Mesendoderm (in vitro differentiated cells): ENCODE results near the gene ALCAM.

Source experiments
- DNase-seq: peaks from one replicate; pipeline ENCODE4 v3.0.0; 2013
- H2AK5ac ChIP-seq: 2 replicates; pipeline ENCODE4 v1.6.1; 2013; ENCODE audit warnings: low read length, inconsistent platforms
- H2BK120ac ChIP-seq: 2 replicates; pipeline ENCODE4 v1.6.1; 2013; ENCODE audit warnings: low read depth, mild to moderate bottlenecking, low read length, moderate library complexity, mixed read lengths
- H2BK15ac ChIP-seq: replicated peaks from 2 replicates; pipeline ENCODE4 v1.6.1; 2013; ENCODE audit warnings: low read depth, mild to moderate bottlenecking, moderate library complexity
- H2BK5ac ChIP-seq: 2 replicates; pipeline ENCODE4 v1.6.1; 2013; ENCODE audit warnings: low read length, inconsistent platforms
- H3K18ac ChIP-seq: 2 replicates; pipeline ENCODE4 v1.6.1; 2013; ENCODE audit warnings: mild to moderate bottlenecking, low read length, mixed read lengths
- H3K23ac ChIP-seq: one replicate; pipeline ENCODE4 v1.6.1; 2013; ENCODE audit warnings: low read length
- H3K27ac ChIP-seq: 2 replicates; pipeline ENCODE4 v1.5.1; 2013; ENCODE audit warnings: low read depth, mild to moderate bottlenecking, inconsistent platforms, low read length, moderate library complexity
- H3K27me3 ChIP-seq: 2 replicates; pipeline ENCODE4 v1.6.1; 2013; ENCODE audit warnings: low read length, control low read depth, mild to moderate bottlenecking, inconsistent platforms; ENCODE audit not compliant: insufficient read depth, poor library complexity
- H3K36me3 ChIP-seq: 2 replicates; pipeline ENCODE4 v1.6.1; 2013; ENCODE audit warnings: low read length, inconsistent platforms; ENCODE audit not compliant: control insufficient read depth, insufficient read depth
- H3K4ac ChIP-seq: one replicate; pipeline ENCODE4 v1.6.1; 2013; ENCODE audit warnings: low read depth, mild to moderate bottlenecking, low read length, moderate library complexity
- H3K4me1 ChIP-seq: 2 replicates; pipeline ENCODE4 v1.6.1; 2013; ENCODE audit warnings: low read depth, low read length, inconsistent platforms; ENCODE audit not compliant: control insufficient read depth
- H3K4me2 ChIP-seq: 2 replicates; pipeline ENCODE4 v1.6.1; 2013; ENCODE audit warnings: low read length
- H3K4me3 ChIP-seq: 2 replicates; pipeline ENCODE4 v1.5.1; 2013; ENCODE audit warnings: mild to moderate bottlenecking, low read length
- H3K56ac ChIP-seq: one replicate; pipeline ENCODE4 v1.6.1; 2013; ENCODE audit warnings: low read length
- H3K79me1 ChIP-seq: 2 replicates; pipeline ENCODE4 v1.6.1; 2013; ENCODE audit warnings: low read length, inconsistent platforms
- H3K79me2 ChIP-seq: 2 replicates; pipeline ENCODE4 v1.6.1; 2013; ENCODE audit warnings: mild to moderate bottlenecking, low read length; ENCODE audit not compliant: control insufficient read depth, insufficient read depth
- H3K9ac ChIP-seq: 2 replicates; pipeline ENCODE4 v1.6.1; 2013; ENCODE audit warnings: low read length, inconsistent platforms
- H4K5ac ChIP-seq: one replicate; pipeline ENCODE4 v1.6.1; 2013; ENCODE audit warnings: low read length
- H4K8ac ChIP-seq: one replicate; pipeline ENCODE4 v1.6.1; 2013; ENCODE audit warnings: low read depth, mild to moderate bottlenecking, control low read depth, low read length, moderate library complexity
- WGBS: extraction: QIAGEN DNeasy Blood & Tissue Kit; methylation state at CpG from one replicate; pipeline ENCODE4 v1.1.7; 2013; ENCODE audit warnings: low lambda C conversion rate, missing lambda C conversion rate; ENCODE audit not compliant: insufficient coverage; ENCODE audit errors: extremely low coverage; 5-methylcytosine and 5-hydroxymethylcytosine counted together

The ALCAM gene

DNA sequence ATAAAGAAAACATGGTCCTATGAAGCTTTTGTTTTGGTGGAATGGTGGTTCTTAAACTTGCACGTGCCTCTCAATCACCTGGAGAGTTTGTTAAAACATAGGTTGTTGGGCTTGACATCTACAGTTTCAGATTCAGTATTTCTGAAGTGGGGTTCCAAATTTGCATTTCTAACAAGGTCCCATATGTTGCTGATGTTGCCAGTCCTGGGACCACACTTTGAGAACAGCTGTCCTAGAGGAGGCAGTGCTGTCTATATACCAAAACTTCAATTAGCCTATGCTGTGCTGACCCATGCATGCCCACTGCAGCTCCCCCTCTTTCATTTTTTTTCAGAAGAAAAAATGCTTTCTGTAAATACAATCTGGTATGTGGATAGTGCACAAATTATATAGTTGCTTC lies 31.3 kb downstream of the ALCAM start:
- Histone ChIP-seq H2BK5ac (no peak overlapping the region), H3K4me3 (no peak overlapping the region), H3K23ac (no peak overlapping the region), H4K5ac (no peak overlapping the region), H3K4me1 (no peaks in the 10 kb centered on the region), H3K18ac (no peak overlapping the region), H3K9ac (no peak overlapping the region), H3K36me3 (no peaks in the 10 kb centered on the region), H4K8ac (no peak overlapping the region), H2AK5ac (no peak overlapping the region), H3K56ac (no peak overlapping the region), H3K79me2 (no peaks in the 10 kb centered on the region), H2BK15ac (no peak overlapping the region), H3K4me2 (no peak overlapping the region), H3K27ac (no peak overlapping the region), H2BK120ac (no peak overlapping the region), H3K27me3 (no peaks in the 10 kb centered on the region), H3K79me1 (no peaks in the 10 kb centered on the region), H3K4ac (no peak overlapping the region)
- WGBS, result no CpG with 5 or more reads among the region's 1 CpG
- DNase-seq, result no peak

DNA sequence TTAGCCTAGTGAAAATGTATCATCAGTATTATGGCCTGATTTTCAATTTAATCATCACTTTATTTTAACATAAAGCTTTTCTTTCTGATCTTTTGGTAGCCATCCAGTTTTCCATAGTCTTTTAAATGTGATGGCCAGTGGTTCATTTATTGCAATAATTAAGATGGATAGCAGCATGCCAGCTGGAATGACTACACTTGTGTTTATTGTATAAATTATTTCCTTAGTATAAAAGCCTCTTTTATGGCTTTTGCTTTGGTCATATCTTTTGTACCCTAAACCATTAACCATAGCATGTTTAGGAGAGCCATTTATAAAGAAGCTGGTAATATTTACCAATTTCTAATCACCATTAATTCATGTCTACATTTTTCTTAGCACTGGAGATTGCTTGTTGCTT lies 31.7 kb downstream of the ALCAM start:
- H3K9ac ChIP-seq, result no peak overlapping the region
- H2BK15ac ChIP-seq, result no peak overlapping the region
- no peak overlapping the region for H3K18ac ChIP-seq
- no peak overlapping the region for H2BK120ac ChIP-seq
- H3K79me1 ChIP-seq, result no peaks in the 10 kb centered on the region
- H2BK5ac ChIP-seq, result no peak overlapping the region
- H3K36me3 ChIP-seq, result no peaks in the 10 kb centered on the region
- no peaks in the 10 kb centered on the region for H3K27me3 ChIP-seq
- no peaks in the 10 kb centered on the region for H3K4me1 ChIP-seq
- no peak overlapping the region for H3K4me3 ChIP-seq
- no peaks in the 10 kb centered on the region for H3K79me2 ChIP-seq
- H3K56ac ChIP-seq, result no peak overlapping the region
- no peak overlapping the region for H3K4ac ChIP-seq
- no peak for DNase-seq
- H4K5ac ChIP-seq, result no peak overlapping the region
- H3K27ac ChIP-seq, result no peak overlapping the region
- H3K23ac ChIP-seq, result no peak overlapping the region
- no peak overlapping the region for H2AK5ac ChIP-seq
- H3K4me2 ChIP-seq, result no peak overlapping the region
- no peak overlapping the region for H4K8ac ChIP-seq

DNA sequence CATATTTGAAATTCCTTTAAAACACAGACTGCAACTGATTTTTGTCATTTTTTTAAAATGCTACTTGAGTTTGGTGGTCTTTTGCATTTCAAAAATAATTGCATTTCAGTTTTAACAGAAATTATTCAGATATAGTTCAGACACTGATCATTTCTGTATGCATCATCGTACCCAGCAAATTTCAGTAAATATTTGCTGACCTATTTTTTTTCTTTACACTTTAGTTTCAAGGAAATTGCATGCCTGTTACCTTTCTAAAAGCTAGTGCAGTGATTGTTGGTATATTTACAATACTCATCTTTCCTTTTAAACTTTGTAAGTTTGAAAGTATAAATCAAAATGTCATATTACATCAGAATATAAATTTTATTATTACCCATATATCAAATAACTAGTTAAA lies 32.4 kb downstream of the ALCAM start:
- H4K5ac ChIP-seq, result no peak overlapping the region
- H3K18ac ChIP-seq, result no peak overlapping the region
- H2AK5ac ChIP-seq, result no peak overlapping the region
- no peaks in the 10 kb centered on the region for H3K27me3 ChIP-seq
- H3K23ac ChIP-seq, result no peak overlapping the region
- H3K4me2 ChIP-seq, result no peak overlapping the region
- no peak overlapping the region for H3K4ac ChIP-seq
- H3K9ac ChIP-seq, result no peak overlapping the region
- H3K79me1 ChIP-seq, result no peaks in the 10 kb centered on the region
- no peak for DNase-seq
- H2BK120ac ChIP-seq, result no peak overlapping the region
- no peak overlapping the region for H3K4me3 ChIP-seq
- H4K8ac ChIP-seq, result no peak overlapping the region
- no CpG with 5 or more reads among the region's 1 CpG for WGBS
- no peak overlapping the region for H2BK5ac ChIP-seq
- no peaks in the 10 kb centered on the region for H3K36me3 ChIP-seq
- no peaks in the 10 kb centered on the region for H3K79me2 ChIP-seq
- no peak overlapping the region for H3K56ac ChIP-seq
- H3K27ac ChIP-seq, result no peak overlapping the region
- H3K4me1 ChIP-seq, result no peaks in the 10 kb centered on the region
- no peak overlapping the region for H2BK15ac ChIP-seq

DNA sequence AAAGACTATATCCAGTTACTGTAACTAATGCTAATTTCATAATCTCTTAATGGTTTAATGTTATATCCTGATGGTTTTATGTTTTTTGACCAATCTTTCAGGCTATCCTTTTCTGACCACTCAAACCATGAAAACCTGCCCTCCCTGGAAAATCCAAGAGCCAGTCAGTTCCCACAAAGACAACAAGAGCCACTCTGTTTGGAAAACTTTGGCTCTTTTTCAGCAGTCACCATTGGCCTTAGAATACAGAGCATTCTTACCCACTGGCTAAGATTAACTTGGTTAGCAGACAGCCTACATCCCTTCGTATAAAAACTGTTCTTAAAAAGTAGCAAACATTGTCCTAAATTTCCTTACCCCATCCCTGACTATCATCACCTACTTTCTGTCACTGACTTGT lies 32.9 kb downstream of the ALCAM start:
- Histone ChIP-seq H3K56ac (no peak overlapping the region), H2BK5ac (no peak overlapping the region), H3K36me3 (no peaks in the 10 kb centered on the region), H2AK5ac (no peak overlapping the region), H3K18ac (no peak overlapping the region), H3K9ac (no peak overlapping the region), H4K5ac (no peak overlapping the region), H3K23ac (no peak overlapping the region), H3K79me2 (no peaks in the 10 kb centered on the region), H3K4me3 (no peak overlapping the region), H3K79me1 (no peaks in the 10 kb centered on the region), H4K8ac (no peak overlapping the region), H3K27ac (no peak overlapping the region), H2BK120ac (no peak overlapping the region), H3K27me3 (no peaks in the 10 kb centered on the region), H3K4me1 (no peaks in the 10 kb centered on the region), H3K4me2 (no peak overlapping the region), H2BK15ac (no peak overlapping the region), H3K4ac (no peak overlapping the region)
- WGBS, result no CpG with 5 or more reads among the region's 1 CpG
- DNase-seq, result no peak

DNA sequence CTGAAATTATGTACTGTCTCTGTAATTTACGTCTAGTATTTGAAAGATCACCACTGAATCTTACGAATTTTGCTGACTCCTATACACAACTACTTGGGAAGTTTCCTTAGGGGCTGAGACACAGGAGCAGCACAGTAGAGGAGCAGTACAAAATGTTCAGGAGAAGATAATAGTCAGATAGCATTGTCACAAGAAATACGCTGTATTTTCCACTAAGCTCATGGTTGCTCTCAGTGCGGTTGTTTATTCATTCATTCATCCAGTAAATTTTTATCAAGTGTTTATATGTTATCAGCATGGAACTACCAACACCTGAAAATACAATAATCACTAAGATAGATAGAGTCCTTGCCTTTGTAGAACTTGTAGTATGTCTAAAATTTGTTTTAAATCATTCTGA lies 34.5 kb downstream of the ALCAM start:
- WGBS, result no CpG with 5 or more reads among the region's 4 CpGs
- Histone ChIP-seq H2BK15ac (no peak overlapping the region), H3K4me3 (no peak overlapping the region), H3K18ac (no peak overlapping the region), H3K56ac (no peak overlapping the region), H3K79me2 (no peaks in the 10 kb centered on the region), H3K4me1 (no peaks in the 10 kb centered on the region), H3K27ac (no peak overlapping the region), H2AK5ac (no peak overlapping the region), H4K5ac (no peak overlapping the region), H3K4ac (no peak overlapping the region), H3K36me3 (no peaks in the 10 kb centered on the region), H3K27me3 (no peaks in the 10 kb centered on the region), H2BK120ac (no peak overlapping the region), H4K8ac (no peak overlapping the region), H3K9ac (no peak overlapping the region), H3K23ac (no peak overlapping the region), H3K79me1 (no peaks in the 10 kb centered on the region), H2BK5ac (no peak overlapping the region), H3K4me2 (no peak overlapping the region)
- DNase-seq, result no peak

DNA sequence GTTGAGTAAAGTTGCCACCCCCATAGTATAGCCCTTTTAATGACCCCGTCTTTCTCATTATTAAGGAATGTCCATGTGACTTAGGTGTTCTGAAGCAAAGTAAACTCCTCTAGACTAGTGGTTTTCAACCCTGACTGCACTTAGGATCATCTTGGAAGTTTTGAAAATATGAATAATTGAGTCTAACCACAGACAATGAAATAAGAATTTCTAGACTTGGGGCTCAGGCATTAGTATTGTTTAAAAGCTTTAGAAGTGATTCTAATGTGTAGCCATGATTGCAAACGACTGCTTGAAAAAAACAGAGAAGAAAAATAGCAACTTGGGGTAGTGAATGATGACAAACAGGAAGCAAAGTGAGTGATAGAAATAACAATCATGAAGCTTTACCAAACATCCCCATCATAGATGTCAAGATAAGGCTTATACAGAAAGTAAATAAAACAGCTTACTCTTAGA lies 35.0 kb downstream of the ALCAM start:
- Histone ChIP-seq H3K56ac (no peak overlapping the region), H3K18ac (no peak overlapping the region), H3K4me2 (no peak overlapping the region), H4K5ac (no peak overlapping the region), H3K4me3 (no peak overlapping the region), H2BK15ac (no peak overlapping the region), H4K8ac (no peak overlapping the region), H3K23ac (no peak overlapping the region), H3K4ac (no peak overlapping the region), H3K36me3 (no peaks in the 10 kb centered on the region), H2BK120ac (no peak overlapping the region), H3K79me2 (no peaks in the 10 kb centered on the region), H3K9ac (no peak overlapping the region), H3K4me1 (no peaks in the 10 kb centered on the region), H3K79me1 (no peaks in the 10 kb centered on the region), H2AK5ac (no peak overlapping the region), H3K27me3 (no peaks in the 10 kb centered on the region), H2BK5ac (no peak overlapping the region), H3K27ac (no peak overlapping the region)
- no peak for DNase-seq
- no CpG with 5 or more reads among the region's 2 CpGs for WGBS
